Measurements from ENCODE around the gene PIWIL1.
A peak's percentile ranks its signal among the peaks of the same experiment; 100 is the strongest.

The PIWIL1 gene

GRCh38 chr12:130333341-130333740 is 4.3 kb upstream of the PIWIL1 start:
- no peak overlapping the region for H3K9ac ChIP-seq (ENCODE audit: low read depth, low read length)
- TF ChIP-seq EZH2 (IDR thresholded peaks at IDR 0.05; ENCODE audit: borderline replicate concordance, low read depth, low read length, severe bottlenecking): no peak
- TF ChIP-seq CTCF (IDR thresholded peaks at IDR 0.05; ENCODE audit: borderline replicate concordance, extremely low read depth, low read length, poor library complexity, severe bottlenecking): peak; percentile 41
- H3K27me3 ChIP-seq (ENCODE audit: insufficient read depth, low read length, poor library complexity): no peaks in the 10 kb centered on the region
- H3K4me3 ChIP-seq (ENCODE audit: low read depth in 1 of 2, low read length in 2 of 2): no peak overlapping the region
- no peak overlapping the region for H3K27ac ChIP-seq (ENCODE audit: low read length)
- no peaks in the 10 kb centered on the region for H3K9me3 ChIP-seq (ENCODE audit: insufficient read depth, low read length, severe bottlenecking)
- H4K20me1 ChIP-seq (ENCODE audit: insufficient read depth, low read length): no peaks in the 10 kb centered on the region
- H3K36me3 ChIP-seq (ENCODE audit: insufficient read depth, low read length): no peaks in the 10 kb centered on the region
- no peaks in the 10 kb centered on the region; the same call in 1 of the 2 replicates for H3K4me1 ChIP-seq (ENCODE audit: insufficient read depth, low read length)
- ATAC-seq (ENCODE audit: insufficient read depth, low read depth) (no peak), DNase-seq (no peak)
- H2AFZ ChIP-seq (ENCODE audit: low read depth, low read length): no peak overlapping the region
- no peaks in the 10 kb centered on the region for H3K79me2 ChIP-seq (ENCODE audit: insufficient read depth, low read length)
- no peak overlapping the region for H3K4me2 ChIP-seq (ENCODE audit: insufficient read depth, low read length)

- Histone ChIP-seq H2AFZ (ENCODE audit: low read depth, low read length) (no peak overlapping the region), H3K4me2 (ENCODE audit: insufficient read depth, low read length) (no peak overlapping the region), H3K9ac (ENCODE audit: low read depth, low read length) (no peak overlapping the region), H3K4me1 (ENCODE audit: insufficient read depth, low read length) (no peaks in the 10 kb centered on the region; the same call in 1 of the 2 replicates), H3K27ac (ENCODE audit: low read length) (no peak overlapping the region), H3K4me3 (ENCODE audit: low read depth in 1 of 2, low read length in 2 of 2) (no peak overlapping the region), H3K79me2 (ENCODE audit: insufficient read depth, low read length) (no peaks in the 10 kb centered on the region), H3K27me3 (ENCODE audit: insufficient read depth, low read length, poor library complexity) (no peaks in the 10 kb centered on the region), H3K9me3 (ENCODE audit: insufficient read depth, low read length, severe bottlenecking) (no peaks in the 10 kb centered on the region), H4K20me1 (ENCODE audit: insufficient read depth, low read length) (no peaks in the 10 kb centered on the region), H3K36me3 (ENCODE audit: insufficient read depth, low read length) (no peaks in the 10 kb centered on the region)
- ATAC-seq (ENCODE audit: insufficient read depth, low read depth) (no peak), DNase-seq (no peak)
- no peak for TF ChIP-seq CTCF (IDR thresholded peaks at IDR 0.05; ENCODE audit: borderline replicate concordance, extremely low read depth, low read length, poor library complexity, severe bottlenecking)
- no peak for TF ChIP-seq EZH2 (IDR thresholded peaks at IDR 0.05; ENCODE audit: borderline replicate concordance, low read depth, low read length, severe bottlenecking)
Observed at GRCh38 chr12:130334399-130334798, 3.3 kb upstream of the PIWIL1 start.

- Histone ChIP-seq H3K4me2 (ENCODE audit: insufficient read depth, low read length) (no peak overlapping the region), H3K27me3 (ENCODE audit: insufficient read depth, low read length, poor library complexity) (no peaks in the 10 kb centered on the region), H3K27ac (ENCODE audit: low read length) (no peak overlapping the region), H4K20me1 (ENCODE audit: insufficient read depth, low read length) (no peaks in the 10 kb centered on the region), H2AFZ (ENCODE audit: low read depth, low read length) (no peak overlapping the region), H3K4me3 (ENCODE audit: low read depth in 1 of 2, low read length in 2 of 2) (no peak overlapping the region), H3K9me3 (ENCODE audit: insufficient read depth, low read length, severe bottlenecking) (no peaks in the 10 kb centered on the region), H3K79me2 (ENCODE audit: insufficient read depth, low read length) (no peaks in the 10 kb centered on the region), H3K4me1 (ENCODE audit: insufficient read depth, low read length) (no peaks in the 10 kb centered on the region; the same call in 1 of the 2 replicates), H3K9ac (ENCODE audit: low read depth, low read length) (no peak overlapping the region), H3K36me3 (ENCODE audit: insufficient read depth, low read length) (no peaks in the 10 kb centered on the region)
- ATAC-seq (ENCODE audit: insufficient read depth, low read depth) (0 out of 3 replicates have a peak, but pooled peaks have one; percentile 22), DNase-seq (no peak)
- TF ChIP-seq EZH2 (IDR thresholded peaks at IDR 0.05; ENCODE audit: borderline replicate concordance, low read depth, low read length, severe bottlenecking) (no peak), CTCF (IDR thresholded peaks at IDR 0.05; ENCODE audit: borderline replicate concordance, extremely low read depth, low read length, poor library complexity, severe bottlenecking) (no peak)
Observed at GRCh38 chr12:130334937-130335336, 2.8 kb upstream of the PIWIL1 start.
